ENCODE data around the gene SERPINB10.
A peak's percentile ranks its signal among the peaks of the same experiment; 100 is the strongest.

Gene SERPINB10

DNA sequence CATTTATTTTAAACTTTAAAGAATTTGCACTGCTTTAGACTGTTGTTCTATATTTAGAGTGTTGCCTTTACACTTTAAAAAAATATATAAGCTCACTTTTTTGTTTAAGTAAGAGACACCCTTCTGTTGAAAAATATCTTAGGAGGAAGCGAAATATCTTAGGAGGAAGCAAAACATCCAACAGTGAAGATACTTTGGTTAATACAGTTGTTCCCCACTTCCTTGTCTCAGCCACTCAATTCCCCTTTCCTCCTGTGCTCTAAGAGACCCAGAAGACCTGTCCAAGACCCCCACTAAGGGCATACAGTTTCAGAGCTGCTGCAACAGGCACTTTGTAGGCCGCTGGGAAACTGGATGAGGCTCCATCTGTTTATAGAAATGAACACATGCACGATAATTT lies 67.9 kb downstream of the SERPINB10 start:
- H3K9ac ChIP-seq (ENCODE audit: low read depth, low read length), result peak overlapping the region; percentile 14; the same call in 1 of the 2 replicates
- H4K20me1 ChIP-seq (ENCODE audit: insufficient read depth, low read length), result no peaks in the 10 kb centered on the region
- ATAC-seq (ENCODE audit: insufficient read depth, low read depth) (no peak), DNase-seq (no peak)
- H3K27ac ChIP-seq (ENCODE audit: low read length), result peak overlapping the region; percentile 65; the same call in 1 of the 2 replicates
- H3K79me2 ChIP-seq (ENCODE audit: insufficient read depth, low read length), result peaks cover 5% of the 10 kb centered on the region; the same call in 1 of the 2 replicates
- TF ChIP-seq EZH2 (IDR thresholded peaks at IDR 0.05; ENCODE audit: borderline replicate concordance, low read depth, low read length, severe bottlenecking) (no peak), CTCF (IDR thresholded peaks at IDR 0.05; ENCODE audit: borderline replicate concordance, extremely low read depth, low read length, poor library complexity, severe bottlenecking) (no peak)
- no peak overlapping the region for H3K4me3 ChIP-seq (ENCODE audit: low read depth in 1 of 2, low read length in 2 of 2)
- H2AFZ ChIP-seq (ENCODE audit: low read depth, low read length), result 0 out of 2 replicates have a peak overlapping the region, but pooled peaks have one; percentile 8
- no peak overlapping the region for H3K4me2 ChIP-seq (ENCODE audit: insufficient read depth, low read length)
- H3K27me3 ChIP-seq (ENCODE audit: insufficient read depth, low read length, poor library complexity), result no peaks in the 10 kb centered on the region
- H3K36me3 ChIP-seq (ENCODE audit: insufficient read depth, low read length), result peaks cover 2% of the 10 kb centered on the region; the same call in 1 of the 2 replicates
- peaks cover 58% of the 10 kb centered on the region for H3K4me1 ChIP-seq (ENCODE audit: insufficient read depth, low read length)
- no peaks in the 10 kb centered on the region for H3K9me3 ChIP-seq (ENCODE audit: insufficient read depth, low read length, severe bottlenecking)

DNA sequence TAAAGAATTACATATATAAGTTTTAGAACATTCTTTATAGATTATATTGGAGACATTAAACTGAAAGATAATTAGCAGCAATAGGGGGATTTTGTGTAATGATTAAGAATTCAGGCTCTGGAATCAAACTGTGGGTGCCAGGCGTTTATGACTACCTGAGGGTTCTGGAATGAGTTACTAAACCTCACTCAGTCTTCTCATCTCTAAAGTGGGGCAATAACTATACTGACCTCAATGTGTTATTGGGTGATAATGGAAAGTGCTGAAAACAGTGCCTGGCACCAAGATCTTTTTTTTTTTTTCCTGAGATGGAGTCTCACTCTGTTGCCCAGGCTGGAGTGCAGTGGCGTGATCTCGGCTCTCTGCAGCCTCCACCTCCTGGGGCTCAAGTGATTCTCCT lies 69.3 kb downstream of the SERPINB10 start:
- no peak overlapping the region for H3K27ac ChIP-seq (ENCODE audit: low read length)
- DNase-seq (no peak), ATAC-seq (ENCODE audit: insufficient read depth, low read depth) (no peak)
- H3K4me2 ChIP-seq (ENCODE audit: insufficient read depth, low read length), result no peak overlapping the region
- no peaks in the 10 kb centered on the region for H3K9me3 ChIP-seq (ENCODE audit: insufficient read depth, low read length, severe bottlenecking)
- peaks cover 53% of the 10 kb centered on the region for H3K4me1 ChIP-seq (ENCODE audit: insufficient read depth, low read length)
- no peaks in the 10 kb centered on the region for H3K27me3 ChIP-seq (ENCODE audit: insufficient read depth, low read length, poor library complexity)
- TF ChIP-seq CTCF (IDR thresholded peaks at IDR 0.05; ENCODE audit: borderline replicate concordance, extremely low read depth, low read length, poor library complexity, severe bottlenecking) (no peak), EZH2 (IDR thresholded peaks at IDR 0.05; ENCODE audit: borderline replicate concordance, low read depth, low read length, severe bottlenecking) (no peak)
- H2AFZ ChIP-seq (ENCODE audit: low read depth, low read length), result no peak overlapping the region
- H3K79me2 ChIP-seq (ENCODE audit: insufficient read depth, low read length), result peaks cover 5% of the 10 kb centered on the region; the same call in 1 of the 2 replicates
- H3K36me3 ChIP-seq (ENCODE audit: insufficient read depth, low read length), result peaks cover 16% of the 10 kb centered on the region; the same call in 1 of the 2 replicates
- H3K4me3 ChIP-seq (ENCODE audit: low read depth in 1 of 2, low read length in 2 of 2), result no peak overlapping the region
- no peaks in the 10 kb centered on the region for H4K20me1 ChIP-seq (ENCODE audit: insufficient read depth, low read length)
- H3K9ac ChIP-seq (ENCODE audit: low read depth, low read length), result no peak overlapping the region

DNA sequence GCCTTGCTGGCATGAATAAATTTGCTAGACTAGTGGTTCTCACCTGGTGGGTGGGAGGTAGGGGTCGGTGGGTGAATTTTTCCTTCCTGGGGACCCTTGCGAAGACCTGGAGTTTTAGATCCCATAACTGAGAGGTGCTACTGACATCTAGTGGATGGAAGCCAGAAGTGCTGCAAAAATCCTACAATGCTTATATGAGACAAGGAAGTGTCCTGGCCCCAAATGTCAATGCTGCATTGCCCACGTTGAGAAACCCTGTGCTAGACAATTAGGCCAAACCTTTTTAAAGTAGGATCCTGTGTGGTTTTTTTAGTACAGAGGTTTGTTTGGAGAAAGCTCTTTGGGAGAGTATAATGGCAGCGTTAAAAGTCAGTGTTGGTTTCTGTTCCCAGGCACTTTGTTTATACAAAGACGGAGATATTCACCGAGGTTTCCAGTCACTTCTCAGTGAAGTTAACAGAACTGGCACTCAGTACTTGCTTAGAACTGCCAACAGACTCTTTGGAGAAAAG lies 71.7 kb downstream of the SERPINB10 start:
- Histone ChIP-seq H3K4me1 (ENCODE audit: insufficient read depth, low read length) (peaks cover 47% of the 10 kb centered on the region), H3K9me3 (ENCODE audit: insufficient read depth, low read length, severe bottlenecking) (no peaks in the 10 kb centered on the region), H2AFZ (ENCODE audit: low read depth, low read length) (peak overlapping the region; percentile 75), H3K9ac (ENCODE audit: low read depth, low read length) (peak overlapping the region; percentile 20), H3K27me3 (ENCODE audit: insufficient read depth, low read length, poor library complexity) (no peaks in the 10 kb centered on the region), H3K4me3 (ENCODE audit: low read depth in 1 of 2, low read length in 2 of 2) (no peak overlapping the region), H3K36me3 (ENCODE audit: insufficient read depth, low read length) (peaks cover 29% of the 10 kb centered on the region), H3K27ac (ENCODE audit: low read length) (peak overlapping the region; percentile 61), H3K79me2 (ENCODE audit: insufficient read depth, low read length) (peaks cover 5% of the 10 kb centered on the region; the same call in 1 of the 2 replicates), H3K4me2 (ENCODE audit: insufficient read depth, low read length) (peak overlapping the region; percentile 32; the same call in 1 of the 2 replicates), H4K20me1 (ENCODE audit: insufficient read depth, low read length) (no peaks in the 10 kb centered on the region)
- no peak for TF ChIP-seq EZH2 (IDR thresholded peaks at IDR 0.05; ENCODE audit: borderline replicate concordance, low read depth, low read length, severe bottlenecking)
- peak; percentile 97 for TF ChIP-seq CTCF (IDR thresholded peaks at IDR 0.05; ENCODE audit: borderline replicate concordance, extremely low read depth, low read length, poor library complexity, severe bottlenecking)
- peak; percentile 85 for ATAC-seq (ENCODE audit: insufficient read depth, low read depth)
- DNase-seq, result peak; percentile 70
